B cell (primary cell): ENCODE measurements around the gene NHS.

Experiments
- CTCF ChIP-seq: fragments of 200-600 bp; IDR thresholded peaks from one replicate; pipeline ENCODE4 v1.8.0; 2022; ENCODE audit warnings: antibody characterized with exemption, mild to moderate bottlenecking
- EZH2 ChIP-seq: IDR thresholded peaks from 2 replicates; pipeline ENCODE4 v1.6.1; 2012; ENCODE audit warnings: borderline replicate concordance, low read depth, mild to moderate bottlenecking, moderate library complexity, low read length; ENCODE audit not compliant: insufficient read depth, poor library complexity, severe bottlenecking

GRCh38 chrX:17462881-17463280 is 87.9 kb downstream of the NHS start:
- TF ChIP-seq CTCF (no peak), EZH2 (no peak)
